ENCODE results near the gene RBP3. TPM values are rescaled to one million over a fixed set of nuclear protein-coding genes. Genes with fewer than 3 reads are reported as not detected.

Gene RBP3
- total and polyA plus RNA-seq, 4 donors, result not detected

DNA sequence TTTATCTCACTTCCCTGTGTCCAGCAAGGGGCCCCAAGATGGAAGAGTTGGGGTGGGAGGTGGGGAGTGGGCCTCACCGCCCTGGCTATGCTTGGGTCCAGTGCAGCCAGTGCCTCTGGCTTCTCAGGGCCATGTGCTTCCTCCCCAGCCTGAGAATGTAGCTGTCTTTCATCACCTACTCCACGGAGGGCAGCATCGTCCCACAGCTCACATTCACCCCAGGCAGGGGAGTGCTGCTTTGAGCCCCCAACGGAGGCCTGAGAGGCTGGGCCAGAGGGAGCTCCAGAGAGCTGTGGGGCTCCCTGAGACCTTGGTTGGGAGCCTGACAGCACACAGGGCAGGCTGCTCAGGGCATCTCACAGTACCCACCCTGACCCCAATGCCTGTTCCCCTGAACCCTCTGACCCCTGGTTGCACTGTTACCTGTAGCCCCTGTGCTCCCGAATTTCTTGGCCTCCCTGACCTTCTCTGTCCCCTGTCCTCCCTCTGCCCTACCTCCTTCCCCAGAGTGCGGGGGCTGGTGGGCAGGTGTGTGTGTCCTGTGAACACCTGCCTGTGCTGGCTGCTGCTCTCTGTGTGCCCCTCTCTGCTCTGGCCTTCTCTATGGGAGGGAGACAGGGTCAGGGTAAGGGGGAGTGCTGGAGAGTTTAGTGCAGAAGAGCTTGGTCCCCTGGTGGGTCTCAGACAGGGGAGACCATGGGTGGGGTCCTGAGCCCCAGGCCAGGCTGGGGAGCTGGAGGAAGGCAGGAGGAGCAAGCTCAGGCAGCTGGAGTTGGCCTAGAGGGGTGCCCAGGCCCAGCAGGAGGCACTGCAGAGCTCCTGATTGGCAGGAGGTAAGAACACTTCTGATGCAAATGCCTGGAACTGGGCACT lies 55.5 kb downstream of the RBP3 start:
- H3K27ac ChIP-seq (ENCODE audit: low read depth in 1 of 2, low read length in 2 of 2), result no peak overlapping the region
- peaks cover 0 to 2% (median under 1%) of the 10 kb centered on the region in 4 donors for H3K9me3 ChIP-seq (ENCODE audit: control insufficient read depth in 4 of 4, low read length in 3 of 4)
- 80% methylated on average over 6 of the region's 6 CpGs for WGBS
- H3K36me3 ChIP-seq (ENCODE audit: control insufficient read depth in 4 of 4, insufficient read depth in 3 of 4, low read depth in 1 of 4, low read length in 3 of 4), result no peaks in the 10 kb centered on the region
- no peak for TF ChIP-seq TAF1 (conservative IDR thresholded peaks at IDR 0.05)
- TF ChIP-seq, protein P1, sequence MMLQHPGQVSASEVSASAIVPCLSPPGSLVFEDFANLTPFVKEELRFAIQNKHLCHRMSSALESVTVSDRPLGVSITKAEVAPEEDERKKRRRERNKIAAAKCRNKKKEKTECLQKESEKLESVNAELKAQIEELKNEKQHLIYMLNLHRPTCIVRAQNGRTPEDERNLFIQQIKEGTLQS (IDR thresholded peaks at IDR 0.05), result no peak
- peak; percentile 23 for DNase-seq (ENCODE audit: low spot score)
- H3K9ac ChIP-seq (ENCODE audit: low read depth in 1 of 2, low read length in 2 of 2), result no peak overlapping the region
- no peaks in the 10 kb centered on the region for H3K27me3 ChIP-seq (ENCODE audit: control insufficient read depth in 4 of 4, insufficient read depth in 4 of 4, low read length in 3 of 4)
- no peak overlapping the region for H3K4me3 ChIP-seq (ENCODE audit: low read depth in 1 of 3, low read length in 3 of 3)
- H3K4me1 ChIP-seq (ENCODE audit: control insufficient read depth in 4 of 4, insufficient read depth in 4 of 4, low read length in 3 of 4), result no peaks in the 10 kb centered on the region

DNA sequence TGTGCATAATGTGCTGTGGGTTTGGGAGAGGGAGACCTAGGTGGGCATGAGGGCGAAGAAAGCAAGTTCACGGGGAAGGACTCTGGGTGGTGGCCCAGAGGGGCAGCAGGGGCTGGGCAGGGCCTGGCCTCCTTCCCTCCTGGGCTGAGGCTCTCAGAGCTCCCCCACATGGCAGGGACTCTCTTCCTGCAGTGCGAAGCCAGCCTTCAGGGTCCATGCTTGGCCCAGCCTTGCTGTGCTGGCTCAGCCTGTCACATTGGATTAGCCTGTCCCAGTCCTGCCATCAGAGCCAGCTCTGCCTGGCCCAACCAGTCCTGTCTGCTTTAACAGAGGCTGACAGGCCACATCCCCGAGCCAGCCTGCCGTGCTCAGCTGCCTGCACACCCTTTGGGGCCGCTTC lies 56.3 kb downstream of the RBP3 start:
- Histone ChIP-seq H3K27me3 (ENCODE audit: control insufficient read depth in 4 of 4, insufficient read depth in 4 of 4, low read length in 3 of 4) (peaks cover 0 to 5% (median 0%) of the 10 kb centered on the region in 4 donors), H3K9ac (ENCODE audit: low read depth in 1 of 2, low read length in 2 of 2) (no peak overlapping the region), H3K4me1 (ENCODE audit: control insufficient read depth in 4 of 4, insufficient read depth in 4 of 4, low read length in 3 of 4) (no peaks in the 10 kb centered on the region), H3K4me3 (ENCODE audit: low read depth in 1 of 3, low read length in 3 of 3) (no peak overlapping the region), H3K9me3 (ENCODE audit: control insufficient read depth in 4 of 4, low read length in 3 of 4) (no peaks in the 10 kb centered on the region), H3K36me3 (ENCODE audit: control insufficient read depth in 4 of 4, insufficient read depth in 3 of 4, low read depth in 1 of 4, low read length in 3 of 4) (no peaks in the 10 kb centered on the region), H3K27ac (ENCODE audit: low read depth in 1 of 2, low read length in 2 of 2) (no peak overlapping the region)
- WGBS, result 89% methylated on average over 6 of the region's 6 CpGs
- TF ChIP-seq HNF4G (IDR thresholded peaks at IDR 0.05) (no peak), SP1 (IDR thresholded peaks at IDR 0.05) (no peak)
- TF ChIP-seq, protein P2, sequence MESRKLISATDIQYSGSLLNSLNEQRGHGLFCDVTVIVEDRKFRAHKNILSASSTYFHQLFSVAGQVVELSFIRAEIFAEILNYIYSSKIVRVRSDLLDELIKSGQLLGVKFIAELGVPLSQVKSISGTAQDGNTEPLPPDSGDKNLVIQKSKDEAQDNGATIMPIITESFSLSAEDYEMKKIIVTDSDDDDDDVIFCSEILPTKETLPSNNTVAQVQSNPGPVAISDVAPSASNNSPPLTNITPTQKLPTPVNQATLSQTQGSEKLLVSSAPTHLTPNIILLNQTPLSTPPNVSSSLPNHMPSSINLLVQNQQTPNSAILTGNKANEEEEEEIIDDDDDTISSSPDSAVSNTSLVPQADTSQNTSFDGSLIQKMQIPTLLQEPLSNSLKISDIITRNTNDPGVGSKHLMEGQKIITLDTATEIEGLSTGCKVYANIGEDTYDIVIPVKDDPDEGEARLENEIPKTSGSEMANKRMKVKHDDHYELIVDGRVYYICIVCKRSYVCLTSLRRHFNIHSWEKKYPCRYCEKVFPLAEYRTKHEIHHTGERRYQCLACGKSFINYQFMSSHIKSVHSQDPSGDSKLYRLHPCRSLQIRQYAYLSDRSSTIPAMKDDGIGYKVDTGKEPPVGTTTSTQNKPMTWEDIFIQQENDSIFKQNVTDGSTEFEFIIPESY (IDR thresholded peaks at IDR 0.05), result no peak
- DNase-seq (ENCODE audit: low spot score), result peak; percentile 28

DNA sequence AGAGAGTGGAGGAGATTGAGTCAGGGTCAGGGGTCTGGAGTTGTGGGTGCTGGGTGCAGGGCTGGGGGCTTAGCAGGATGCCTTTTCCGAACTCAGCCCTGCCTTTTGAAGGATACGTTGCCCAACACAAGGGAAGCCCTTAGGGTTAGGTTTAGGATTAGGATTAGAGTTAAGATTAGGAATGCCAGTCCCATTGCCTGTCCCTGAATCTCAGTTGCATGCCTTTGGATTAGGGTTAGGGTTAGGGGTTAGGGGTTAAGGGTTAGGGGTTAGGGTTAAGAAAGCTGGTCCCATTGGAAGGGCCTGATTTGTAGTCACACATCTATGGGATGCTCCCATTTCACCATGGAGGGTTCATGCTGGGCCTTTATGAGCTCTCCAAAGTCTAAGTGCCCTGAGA lies 56.8 kb downstream of the RBP3 start:
- TF ChIP-seq, protein P3, sequence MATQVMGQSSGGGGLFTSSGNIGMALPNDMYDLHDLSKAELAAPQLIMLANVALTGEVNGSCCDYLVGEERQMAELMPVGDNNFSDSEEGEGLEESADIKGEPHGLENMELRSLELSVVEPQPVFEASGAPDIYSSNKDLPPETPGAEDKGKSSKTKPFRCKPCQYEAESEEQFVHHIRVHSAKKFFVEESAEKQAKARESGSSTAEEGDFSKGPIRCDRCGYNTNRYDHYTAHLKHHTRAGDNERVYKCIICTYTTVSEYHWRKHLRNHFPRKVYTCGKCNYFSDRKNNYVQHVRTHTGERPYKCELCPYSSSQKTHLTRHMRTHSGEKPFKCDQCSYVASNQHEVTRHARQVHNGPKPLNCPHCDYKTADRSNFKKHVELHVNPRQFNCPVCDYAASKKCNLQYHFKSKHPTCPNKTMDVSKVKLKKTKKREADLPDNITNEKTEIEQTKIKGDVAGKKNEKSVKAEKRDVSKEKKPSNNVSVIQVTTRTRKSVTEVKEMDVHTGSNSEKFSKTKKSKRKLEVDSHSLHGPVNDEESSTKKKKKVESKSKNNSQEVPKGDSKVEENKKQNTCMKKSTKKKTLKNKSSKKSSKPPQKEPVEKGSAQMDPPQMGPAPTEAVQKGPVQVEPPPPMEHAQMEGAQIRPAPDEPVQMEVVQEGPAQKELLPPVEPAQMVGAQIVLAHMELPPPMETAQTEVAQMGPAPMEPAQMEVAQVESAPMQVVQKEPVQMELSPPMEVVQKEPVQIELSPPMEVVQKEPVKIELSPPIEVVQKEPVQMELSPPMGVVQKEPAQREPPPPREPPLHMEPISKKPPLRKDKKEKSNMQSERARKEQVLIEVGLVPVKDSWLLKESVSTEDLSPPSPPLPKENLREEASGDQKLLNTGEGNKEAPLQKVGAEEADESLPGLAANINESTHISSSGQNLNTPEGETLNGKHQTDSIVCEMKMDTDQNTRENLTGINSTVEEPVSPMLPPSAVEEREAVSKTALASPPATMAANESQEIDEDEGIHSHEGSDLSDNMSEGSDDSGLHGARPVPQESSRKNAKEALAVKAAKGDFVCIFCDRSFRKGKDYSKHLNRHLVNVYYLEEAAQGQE (IDR thresholded peaks at IDR 0.05), result no peak
- TF ChIP-seq JUND (IDR thresholded peaks at IDR 0.05) (no peak), EGR1 (IDR thresholded peaks at IDR 0.05; ENCODE audit: low read depth in 2 of 2) (no peak), RXRA (IDR thresholded peaks at IDR 0.05) (no peak)
- H3K36me3 ChIP-seq (ENCODE audit: control insufficient read depth in 4 of 4, insufficient read depth in 3 of 4, low read depth in 1 of 4, low read length in 3 of 4), result no peaks in the 10 kb centered on the region
- no peaks in the 10 kb centered on the region for H3K9me3 ChIP-seq (ENCODE audit: control insufficient read depth in 4 of 4, low read length in 3 of 4)
- WGBS, result 92% methylated on average over 2 of the region's 2 CpGs
- DNase-seq (ENCODE audit: low spot score), result no peak
- no peak overlapping the region for H3K27ac ChIP-seq (ENCODE audit: low read depth in 1 of 2, low read length in 2 of 2)
- no peaks in the 10 kb centered on the region for H3K4me1 ChIP-seq (ENCODE audit: control insufficient read depth in 4 of 4, insufficient read depth in 4 of 4, low read length in 3 of 4)
- no peak overlapping the region for H3K9ac ChIP-seq (ENCODE audit: low read depth in 1 of 2, low read length in 2 of 2)
- peaks cover 0 to 5% (median 0%) of the 10 kb centered on the region in 4 donors for H3K27me3 ChIP-seq (ENCODE audit: control insufficient read depth in 4 of 4, insufficient read depth in 4 of 4, low read length in 3 of 4)
- H3K4me3 ChIP-seq (ENCODE audit: low read depth in 1 of 3, low read length in 3 of 3), result no peak overlapping the region
